HCT116 (cell line): Measurements from ENCODE around the gene FHIT. TPM values are rescaled to one million over a fixed set of nuclear protein-coding genes. Genes with fewer than 3 reads are reported as not detected.

Experiments
- ATAC-seq: fragments of 200-7000 bp; cut with Tn5 transposase; 2 replicates; pipeline ENCODE4 v1.9.1; 2020; ENCODE audit warnings: mild to moderate bottlenecking, moderate library complexity
- BruUV-seq: library from RNA; stranded (reverse); fragments of 400-500 nt; replicated peaks from 2 replicates; lab custom pipeline; 2021; lab: Mats Ljungman, UMichigan
- CTCF ChIA-PET: fragments of 300-600 bp; sonication (Branson Sonifier 250); formaldehyde crosslinking; loops from one replicate; lab custom pipeline; 2021; ENCODE audit warnings: antibody characterized with exemption; lab: Charles Lee
- POLR2A ChIA-PET: fragments of 300-600, 350-600 bp; sonication (Branson Sonifier 250); formaldehyde crosslinking; loops from one replicate; lab custom pipeline; 2021; ENCODE audit warnings: antibody characterized with exemption; lab: Charles Lee
- RAD21 ChIA-PET, 2 experiments: fragments of 300-600 bp; sonication (Branson Sonifier 250); formaldehyde crosslinking; loops; one replicate each; lab custom pipeline; 2023; ENCODE audit warnings: low total read pairs in 2 of 2; ENCODE audit not compliant: uncharacterized antibody in 2 of 2, unreplicated experiment in 2 of 2, low non-redundant PET in 1 of 2; lab: Charles Lee
- DNase-seq: peaks from one replicate; pipeline ENCODE4 v3.0.0-alpha.2; 2010; ENCODE audit warnings: low read depth, low spot score
- H2AFZ ChIP-seq: fragments of 200-600 bp; shearing (Covaris generic), sonication (generic); 2 replicates; pipeline ENCODE4 v1.6.1; 2017; ENCODE audit warnings: low read depth, mixed run types, mixed read lengths, antibody characterized with exemption, low read length; ENCODE audit not compliant: poor library complexity, severe bottlenecking
- H3K27ac ChIP-seq: 2 replicates; pipeline ENCODE4 v1.5.1; 2012; ENCODE audit warnings: low read depth, low read length
- H3K27me3 ChIP-seq: fragments of 200-600 bp; sonication (generic); 2 replicates; pipeline ENCODE4 v1.6.1; 2016; ENCODE audit warnings: mixed run types, low read length, mixed read lengths; ENCODE audit not compliant: insufficient read depth
- H3K36me3 ChIP-seq, 2 experiments: fragments of 200-500 bp in 1 of 2; fragments of 200-600 bp in 1 of 2; sonication (Bioruptor generic) in 1 of 2; sonication (generic) in 1 of 2; 2 replicates each; pipeline versions ENCODE4 v1.5.1 to v1.6.1; 2014 to 2016; ENCODE audit warnings: low read length in 2 of 2, inconsistent platforms in 1 of 2, mixed read lengths in 1 of 2, mixed run types in 1 of 2; ENCODE audit not compliant: insufficient read depth in 2 of 2, control insufficient read depth in 1 of 2
- H3K4me1 ChIP-seq, 2 experiments: fragments of 200-600 bp in 1 of 2; sonication (generic) in 1 of 2; 2 replicates each; pipeline versions ENCODE4 v1.5.1 to v1.6.1; 2012 to 2017; ENCODE audit warnings: low read length in 2 of 2, inconsistent platforms in 1 of 2, mild to moderate bottlenecking in 1 of 2, mixed read lengths in 1 of 2, mixed run types in 1 of 2, moderate library complexity in 1 of 2; ENCODE audit not compliant: insufficient read depth in 2 of 2, control insufficient read depth in 1 of 2
- H3K4me2 ChIP-seq: fragments of 200-600 bp; sonication (generic); 2 replicates; pipeline ENCODE4 v1.6.1; 2017; ENCODE audit warnings: mixed run types, low read length, mixed read lengths
- H3K4me3 ChIP-seq, 2 experiments: fragments of 200-600 bp in 1 of 2; sonication (generic) in 1 of 2; replicated peaks in 1 of 2; 2 replicates each; pipeline ENCODE4 v1.5.1; 2011 to 2016; ENCODE audit warnings: low read length in 2 of 2, control low read depth in 1 of 2, low read depth in 1 of 2, mild to moderate bottlenecking in 1 of 2, mixed read lengths in 1 of 2, mixed run types in 1 of 2
- H3K79me2 ChIP-seq: fragments of 200-600 bp; sonication (generic); 2 replicates; pipeline ENCODE4 v1.6.1; 2017; ENCODE audit warnings: mild to moderate bottlenecking, mixed run types, low read length, moderate library complexity, mixed read lengths; ENCODE audit not compliant: insufficient read depth
- H3K9ac ChIP-seq: fragments of 200-600 bp; sonication (generic); 2 replicates; pipeline ENCODE4 v1.6.1; 2016; ENCODE audit warnings: low read length, mixed read lengths
- H3K9me2 ChIP-seq: fragments of 200-600 bp; sonication (generic), shearing (Covaris generic); 2 replicates; pipeline ENCODE4 v1.6.1; 2017; ENCODE audit warnings: mixed run types, mild to moderate bottlenecking, moderate library complexity; ENCODE audit not compliant: insufficient read depth
- H3K9me3 ChIP-seq, 2 experiments: fragments of 200-500 bp in 1 of 2; fragments of 200-600 bp in 1 of 2; sonication (Bioruptor generic) in 1 of 2; sonication (generic) in 1 of 2; 2 replicates each; pipeline ENCODE4 v1.6.1; 2014 to 2017; ENCODE audit warnings: low read length in 2 of 2, mixed read lengths in 2 of 2, inconsistent platforms in 1 of 2, low read depth in 1 of 2, mild to moderate bottlenecking in 1 of 2, mixed run types in 1 of 2, moderate library complexity in 1 of 2; ENCODE audit not compliant: control insufficient read depth in 1 of 2, insufficient read depth in 1 of 2
- H4K20me1 ChIP-seq: fragments of 200-600 bp; sonication (generic), shearing (Covaris generic); 2 replicates; pipeline ENCODE4 v1.6.1; 2017; ENCODE audit warnings: mixed run types, mild to moderate bottlenecking, moderate library complexity; ENCODE audit not compliant: insufficient read depth
- CBX3 ChIP-seq: IDR thresholded peaks from 2 replicates; pipeline ENCODE4 v1.6.1; 2012; ENCODE audit warnings: low read depth
- EZH2 ChIP-seq: fragments of 200-600 bp; sonication (generic); IDR thresholded peaks from 2 replicates; pipeline ENCODE4 v1.6.1; 2017; ENCODE audit warnings: antibody characterized with exemption, mixed run types
- JUND ChIP-seq: IDR thresholded peaks from 2 replicates; pipeline ENCODE4 v1.6.1; 2012
- POLR2A ChIP-seq: IDR thresholded peaks from 2 replicates; pipeline ENCODE4 v1.7.0; 2011; ENCODE audit warnings: borderline replicate concordance; ENCODE audit not compliant: insufficient read depth, insufficient read length; ENCODE audit errors: extremely low read depth
- RAD21 ChIP-seq: IDR thresholded peaks from 2 replicates; pipeline ENCODE4 v1.6.1; 2012; ENCODE audit warnings: low read depth, mild to moderate bottlenecking
- ZFX ChIP-seq: fragments of 450-650 bp; IDR thresholded peaks from 2 replicates; pipeline ENCODE4 v1.6.1; 2017
- intact Hi-C: fragments of 100-400 bp; cut with micrococcal nuclease; formaldehyde crosslinking; loops from 2 replicates; pipeline ENCODE4 v1.10.0; 2022
- total RNA-seq: library from RNA; stranded (reverse); gene quantifications from one replicate; pipeline ENCODE4 v1.2.1, GENCODE V29; 2021; ENCODE audit not compliant: unreplicated experiment
- TF ChIP-seq, protein P1 (sequence below), 3 experiments: fragments of 200-600 bp in 1 of 3; sonication (generic) in 1 of 3; IDR thresholded peaks in 2 of 3; conservative IDR thresholded peaks in 1 of 3; 2 replicates each; pipeline ENCODE4 v1.5.1; 2012 to 2017; ENCODE audit warnings: low read depth in 2 of 3, low read length in 2 of 3, antibody characterized with exemption in 1 of 3, borderline replicate concordance in 1 of 3, control low read depth in 1 of 3, mild to moderate bottlenecking in 1 of 3, mixed read lengths in 1 of 3, mixed run types in 1 of 3, moderate library complexity in 1 of 3; ENCODE audit not compliant: insufficient read depth in 1 of 3
- TF ChIP-seq, protein P2 (sequence below): IDR thresholded peaks from 2 replicates; pipeline ENCODE4 v1.6.1; 2012; ENCODE audit warnings: low read depth

Gene FHIT
- total RNA-seq, 1 experiment from 2014 or later: 20.1 TPM

DNA sequence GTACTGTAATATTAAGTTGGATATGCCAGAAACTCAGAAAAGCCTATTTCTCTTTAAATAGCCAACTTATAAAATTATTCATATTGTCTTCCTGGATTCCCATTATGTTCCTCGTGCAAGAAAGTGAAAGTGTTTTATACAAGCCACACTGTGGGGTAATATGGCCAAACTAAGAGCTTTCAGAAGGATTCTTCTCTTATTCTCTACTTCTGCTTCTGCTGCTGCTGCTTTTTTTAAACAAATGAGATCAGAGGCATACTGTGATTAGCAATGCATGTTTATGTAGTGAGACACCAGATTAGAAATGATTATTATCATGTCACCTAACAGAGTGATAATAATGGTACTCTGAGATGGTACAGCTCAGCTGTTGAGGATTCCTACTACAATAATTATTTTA lies 1174.9 kb downstream of the FHIT start:
- H3K4me1 ChIP-seq: no peaks in the 10 kb centered on the region
- BruUV-seq: no TSS peak
- H3K9me3 ChIP-seq: no peaks in the 10 kb centered on the region
- TF ChIP-seq CBX3 (no peak), EZH2 (no peak), ZFX (no peak), RAD21 (no peak), JUND (no peak), POLR2A (no peak)
- TF ChIP-seq, protein P1, sequence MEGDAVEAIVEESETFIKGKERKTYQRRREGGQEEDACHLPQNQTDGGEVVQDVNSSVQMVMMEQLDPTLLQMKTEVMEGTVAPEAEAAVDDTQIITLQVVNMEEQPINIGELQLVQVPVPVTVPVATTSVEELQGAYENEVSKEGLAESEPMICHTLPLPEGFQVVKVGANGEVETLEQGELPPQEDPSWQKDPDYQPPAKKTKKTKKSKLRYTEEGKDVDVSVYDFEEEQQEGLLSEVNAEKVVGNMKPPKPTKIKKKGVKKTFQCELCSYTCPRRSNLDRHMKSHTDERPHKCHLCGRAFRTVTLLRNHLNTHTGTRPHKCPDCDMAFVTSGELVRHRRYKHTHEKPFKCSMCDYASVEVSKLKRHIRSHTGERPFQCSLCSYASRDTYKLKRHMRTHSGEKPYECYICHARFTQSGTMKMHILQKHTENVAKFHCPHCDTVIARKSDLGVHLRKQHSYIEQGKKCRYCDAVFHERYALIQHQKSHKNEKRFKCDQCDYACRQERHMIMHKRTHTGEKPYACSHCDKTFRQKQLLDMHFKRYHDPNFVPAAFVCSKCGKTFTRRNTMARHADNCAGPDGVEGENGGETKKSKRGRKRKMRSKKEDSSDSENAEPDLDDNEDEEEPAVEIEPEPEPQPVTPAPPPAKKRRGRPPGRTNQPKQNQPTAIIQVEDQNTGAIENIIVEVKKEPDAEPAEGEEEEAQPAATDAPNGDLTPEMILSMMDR (IDR thresholded peaks at IDR 0.05 in 2 of 3, conservative IDR thresholded peaks at IDR 0.05 in 1 of 3; ENCODE audit: borderline replicate concordance in 1 of 3, insufficient read depth in 1 of 3, low read depth in 2 of 3, low read length in 2 of 3): no peak
- TF ChIP-seq, protein P2, sequence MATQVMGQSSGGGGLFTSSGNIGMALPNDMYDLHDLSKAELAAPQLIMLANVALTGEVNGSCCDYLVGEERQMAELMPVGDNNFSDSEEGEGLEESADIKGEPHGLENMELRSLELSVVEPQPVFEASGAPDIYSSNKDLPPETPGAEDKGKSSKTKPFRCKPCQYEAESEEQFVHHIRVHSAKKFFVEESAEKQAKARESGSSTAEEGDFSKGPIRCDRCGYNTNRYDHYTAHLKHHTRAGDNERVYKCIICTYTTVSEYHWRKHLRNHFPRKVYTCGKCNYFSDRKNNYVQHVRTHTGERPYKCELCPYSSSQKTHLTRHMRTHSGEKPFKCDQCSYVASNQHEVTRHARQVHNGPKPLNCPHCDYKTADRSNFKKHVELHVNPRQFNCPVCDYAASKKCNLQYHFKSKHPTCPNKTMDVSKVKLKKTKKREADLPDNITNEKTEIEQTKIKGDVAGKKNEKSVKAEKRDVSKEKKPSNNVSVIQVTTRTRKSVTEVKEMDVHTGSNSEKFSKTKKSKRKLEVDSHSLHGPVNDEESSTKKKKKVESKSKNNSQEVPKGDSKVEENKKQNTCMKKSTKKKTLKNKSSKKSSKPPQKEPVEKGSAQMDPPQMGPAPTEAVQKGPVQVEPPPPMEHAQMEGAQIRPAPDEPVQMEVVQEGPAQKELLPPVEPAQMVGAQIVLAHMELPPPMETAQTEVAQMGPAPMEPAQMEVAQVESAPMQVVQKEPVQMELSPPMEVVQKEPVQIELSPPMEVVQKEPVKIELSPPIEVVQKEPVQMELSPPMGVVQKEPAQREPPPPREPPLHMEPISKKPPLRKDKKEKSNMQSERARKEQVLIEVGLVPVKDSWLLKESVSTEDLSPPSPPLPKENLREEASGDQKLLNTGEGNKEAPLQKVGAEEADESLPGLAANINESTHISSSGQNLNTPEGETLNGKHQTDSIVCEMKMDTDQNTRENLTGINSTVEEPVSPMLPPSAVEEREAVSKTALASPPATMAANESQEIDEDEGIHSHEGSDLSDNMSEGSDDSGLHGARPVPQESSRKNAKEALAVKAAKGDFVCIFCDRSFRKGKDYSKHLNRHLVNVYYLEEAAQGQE: no peak
- no peaks in the 10 kb centered on the region for H3K9me2 ChIP-seq
- H2AFZ ChIP-seq: no peak overlapping the region
- DNase-seq (no peak), ATAC-seq (no peak)
- H3K9ac ChIP-seq: no peak overlapping the region
- POLR2A ChIA-PET: no interaction called here
- RAD21 ChIA-PET: no interaction called here
- CTCF ChIA-PET: no interaction called here
- H3K4me2 ChIP-seq: no peak overlapping the region
- H3K36me3 ChIP-seq: no peaks in the 10 kb centered on the region
- H3K27me3 ChIP-seq: peaks cover 10% of the 10 kb centered on the region; the same call in 1 of the 2 replicates
- H3K79me2 ChIP-seq: no peaks in the 10 kb centered on the region
- no peak overlapping the region for H3K4me3 ChIP-seq
- no peak overlapping the region for H3K27ac ChIP-seq
- no peaks in the 10 kb centered on the region for H4K20me1 ChIP-seq
- intact Hi-C loops: no loop called here
